ENCODE results near the gene RHEB.

Gene RHEB

GRCh38 chr7:151432658-151433521, 86.8 kb downstream of the RHEB start:
- no peak for DNase-seq

DNA sequence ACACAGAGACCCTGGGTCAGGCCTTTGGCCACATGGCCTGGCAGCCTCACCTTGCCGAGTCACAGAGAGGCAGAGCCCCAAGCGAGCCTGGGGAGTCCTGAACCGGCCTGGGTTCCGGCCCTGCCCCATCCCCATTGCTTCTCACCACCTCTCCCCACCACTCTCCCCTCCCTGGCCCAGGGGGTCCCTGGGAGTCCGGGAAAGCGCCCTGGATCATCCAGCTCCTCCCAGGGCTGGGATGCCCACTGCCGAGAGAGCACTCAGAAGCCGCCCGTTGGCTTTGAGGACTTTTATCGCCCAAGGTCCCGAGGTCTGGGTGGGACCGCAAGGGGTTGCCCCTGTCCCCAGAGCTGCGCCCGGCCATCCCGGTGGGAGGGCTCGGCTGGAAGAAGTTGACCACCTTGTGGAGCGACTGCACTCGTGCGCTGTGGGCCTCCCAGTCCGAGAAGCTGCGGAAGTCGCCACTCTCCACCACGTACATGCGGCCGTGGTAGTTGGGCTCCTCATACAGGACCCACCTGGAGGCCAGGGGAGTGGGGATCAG, 87.9 kb downstream of the RHEB start:
- no peak for DNase-seq

- no peak for DNase-seq
Measured at GRCh38 chr7:151431281-151431767, 88.4 kb downstream of the RHEB start.

DNA sequence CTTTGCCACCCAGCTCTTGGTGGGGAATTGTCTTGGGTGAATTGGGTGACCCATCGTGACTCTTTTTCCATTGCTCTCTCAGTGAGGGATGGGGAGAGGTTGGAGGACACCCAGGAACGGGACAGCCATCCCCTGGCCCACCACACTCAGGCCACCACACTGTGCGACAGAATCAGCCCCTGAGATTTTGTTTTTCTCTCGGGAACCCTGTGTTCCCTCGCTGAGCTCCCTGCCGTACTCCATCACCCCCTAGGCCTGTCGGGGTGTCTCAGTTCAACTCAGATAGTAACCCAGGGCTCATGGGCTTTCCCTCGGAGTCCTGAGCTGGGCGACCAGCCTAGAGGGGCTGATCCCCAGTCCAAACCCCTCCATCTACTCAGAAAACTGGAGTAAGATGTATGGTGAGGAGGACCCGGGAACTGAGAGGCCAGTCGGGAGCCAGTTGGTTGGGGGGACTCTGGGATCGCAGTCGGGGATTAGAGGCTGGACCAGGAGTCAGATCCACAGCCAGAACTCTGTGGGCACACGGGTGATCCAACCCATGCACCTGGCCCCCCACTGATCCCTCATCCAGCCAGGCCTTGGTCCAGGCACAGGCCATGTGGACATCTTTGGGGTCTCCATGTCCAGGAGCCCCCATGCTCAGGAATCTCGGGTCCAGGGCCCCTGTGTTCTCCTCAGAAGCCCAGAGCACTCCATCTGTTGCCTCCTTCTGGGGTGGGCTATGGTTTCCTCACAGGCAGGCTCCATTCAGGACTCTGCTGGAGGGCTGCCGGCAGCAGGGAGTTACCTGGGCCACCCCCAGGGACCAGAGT, 89.1 kb downstream of the RHEB start:
- no peak for DNase-seq

DNA sequence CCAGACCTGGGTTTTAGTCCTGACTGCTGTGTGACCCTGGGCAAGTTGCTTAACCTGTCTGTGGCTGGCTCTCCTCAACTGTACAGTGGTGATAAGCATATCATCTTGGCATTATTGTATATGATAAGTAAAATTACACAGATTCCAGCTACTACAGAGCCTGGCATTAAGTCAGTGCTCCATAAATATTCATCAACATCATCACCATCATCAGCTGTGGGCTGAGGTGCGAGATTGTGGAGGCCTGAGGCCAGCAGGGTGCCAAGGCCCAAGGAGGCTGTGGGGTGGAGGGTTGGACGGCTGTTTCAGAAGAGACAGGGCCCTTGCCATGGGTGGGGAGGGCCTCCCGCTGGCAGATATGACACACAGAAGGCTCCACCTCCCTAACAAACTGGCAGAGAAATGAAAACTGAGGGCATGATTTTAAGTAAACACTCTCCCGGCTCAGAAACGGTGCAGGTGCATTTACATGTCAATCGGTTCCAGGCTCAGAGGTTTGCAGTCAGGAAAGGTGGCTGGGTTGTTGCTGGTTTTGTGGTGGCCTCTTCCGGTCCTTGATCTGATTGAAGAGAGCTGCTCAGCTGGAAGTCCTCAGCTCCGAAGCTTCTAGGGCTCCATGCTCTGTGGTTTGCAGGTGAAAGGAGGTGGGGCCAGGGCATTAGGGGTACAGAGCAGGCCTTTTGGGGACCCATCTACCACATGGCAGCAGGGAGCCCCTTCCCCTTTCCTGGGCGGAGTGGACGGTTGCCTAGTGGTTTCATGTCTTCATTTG, 89.9 kb downstream of the RHEB start:
- DNase-seq = no peak

DNA sequence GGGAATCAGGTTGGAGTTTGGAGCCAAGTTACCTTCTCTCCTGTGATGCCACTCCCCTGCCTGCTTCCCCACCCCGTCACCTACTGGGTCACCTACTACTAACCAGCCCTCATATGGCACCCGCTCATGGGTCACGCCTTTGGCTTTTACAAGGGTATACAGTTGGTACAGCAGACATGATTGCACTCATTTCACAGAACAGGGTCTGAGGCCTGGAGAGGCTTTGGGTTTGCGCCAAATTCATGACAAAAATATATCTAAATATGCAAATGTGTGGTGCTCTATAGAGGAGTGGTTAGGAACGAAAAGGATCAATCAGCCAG, 90.5 kb downstream of the RHEB start:
- DNase-seq = no peak

- DNase-seq = peak; percentile 76
Measured at GRCh38 chr7:151428378-151429236, 91.1 kb downstream of the RHEB start.

DNA sequence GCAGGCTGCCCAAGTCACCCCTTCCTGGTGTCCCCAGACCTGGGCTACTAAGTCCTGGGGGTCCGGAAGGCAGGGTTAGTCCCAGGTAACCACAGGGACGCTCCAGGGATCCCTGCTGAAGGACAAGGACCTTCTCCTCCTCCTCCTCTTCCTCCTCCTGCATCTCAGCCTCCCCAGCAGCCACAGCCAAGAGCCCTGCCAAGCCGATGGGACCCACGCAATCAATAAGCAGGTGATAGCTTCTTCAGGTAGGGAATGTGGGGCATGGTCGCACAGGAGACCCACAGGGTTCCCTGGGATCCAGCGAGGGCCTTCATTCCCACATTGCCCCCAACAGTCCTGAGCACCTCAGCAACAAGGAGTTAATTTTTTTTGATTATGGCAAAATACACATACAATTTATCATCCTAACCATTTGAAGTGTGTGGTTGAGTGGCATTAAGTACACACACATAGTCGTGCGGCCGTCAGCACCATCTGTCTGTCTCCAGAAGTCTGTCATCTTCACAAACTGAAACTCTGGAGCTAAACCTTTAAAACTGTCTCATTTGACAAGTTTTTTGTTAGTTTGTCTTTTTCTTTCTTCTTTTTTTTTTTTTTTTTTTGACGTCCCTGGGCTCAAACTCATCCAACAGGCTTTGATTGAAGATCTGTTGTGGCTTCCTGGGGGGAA, 91.9 kb downstream of the RHEB start:
- peak; percentile 40 for DNase-seq

DNA sequence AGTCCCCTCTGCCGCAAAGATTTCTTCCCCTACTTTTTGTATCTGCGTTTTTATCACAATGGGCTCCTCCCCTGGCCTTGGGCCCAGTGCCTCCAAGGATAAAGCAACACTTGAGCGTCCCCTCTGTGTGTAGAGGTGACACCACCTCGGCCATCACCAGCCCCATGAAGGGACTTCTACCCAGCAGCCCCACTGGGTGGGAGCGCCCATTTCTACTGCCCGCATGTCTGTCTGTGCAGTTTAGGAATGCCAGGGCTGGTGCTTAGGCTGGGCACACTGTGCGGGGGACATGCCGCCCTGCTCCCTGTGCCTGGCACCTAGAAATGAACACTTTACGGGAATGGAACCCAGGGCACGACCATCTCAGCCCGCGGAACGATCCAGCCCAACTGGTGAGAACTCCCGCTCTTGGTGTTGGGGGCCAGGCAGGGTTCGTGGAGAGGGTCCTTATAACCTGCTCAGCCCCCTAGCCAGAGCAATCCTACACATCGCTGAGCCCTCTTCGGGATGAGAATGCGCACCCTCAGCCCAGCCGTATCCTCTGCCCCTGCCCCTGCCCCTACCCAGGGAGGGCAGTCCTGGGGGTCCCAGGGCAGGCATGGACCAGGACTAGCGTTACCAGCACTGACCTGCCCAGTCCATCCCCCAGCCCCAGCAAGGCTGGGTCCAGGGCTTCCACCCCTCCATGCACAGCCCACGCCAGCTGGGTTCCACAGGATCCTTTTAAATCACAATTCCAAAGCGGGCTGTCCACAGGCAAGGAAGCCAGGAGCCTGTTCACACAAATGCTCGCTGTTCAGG, 92.6 kb downstream of the RHEB start:
- DNase-seq = no peak

DNA sequence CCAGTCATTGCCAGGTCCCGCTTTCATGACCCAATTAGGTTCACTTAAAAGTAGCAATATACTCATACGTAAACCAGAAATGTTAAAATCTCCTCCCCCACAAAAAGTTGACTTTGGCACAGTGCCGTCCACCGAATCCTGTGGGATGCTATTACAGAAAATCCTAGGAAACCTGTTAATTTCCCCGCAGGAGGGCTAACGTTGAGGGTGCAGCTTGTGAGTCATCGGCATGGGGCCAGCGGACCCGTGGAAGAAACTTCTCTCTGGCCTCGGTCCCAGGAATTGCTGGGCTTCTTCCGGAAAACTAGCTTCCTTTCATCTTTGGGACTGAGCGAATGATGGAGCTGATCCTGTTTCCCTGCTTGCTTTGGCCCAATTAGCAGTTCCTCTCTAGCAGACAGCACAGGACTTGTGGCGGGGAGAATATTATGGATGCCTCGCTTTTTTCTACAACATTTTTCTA, 93.2 kb downstream of the RHEB start:
- peak; percentile 26 for DNase-seq

DNA sequence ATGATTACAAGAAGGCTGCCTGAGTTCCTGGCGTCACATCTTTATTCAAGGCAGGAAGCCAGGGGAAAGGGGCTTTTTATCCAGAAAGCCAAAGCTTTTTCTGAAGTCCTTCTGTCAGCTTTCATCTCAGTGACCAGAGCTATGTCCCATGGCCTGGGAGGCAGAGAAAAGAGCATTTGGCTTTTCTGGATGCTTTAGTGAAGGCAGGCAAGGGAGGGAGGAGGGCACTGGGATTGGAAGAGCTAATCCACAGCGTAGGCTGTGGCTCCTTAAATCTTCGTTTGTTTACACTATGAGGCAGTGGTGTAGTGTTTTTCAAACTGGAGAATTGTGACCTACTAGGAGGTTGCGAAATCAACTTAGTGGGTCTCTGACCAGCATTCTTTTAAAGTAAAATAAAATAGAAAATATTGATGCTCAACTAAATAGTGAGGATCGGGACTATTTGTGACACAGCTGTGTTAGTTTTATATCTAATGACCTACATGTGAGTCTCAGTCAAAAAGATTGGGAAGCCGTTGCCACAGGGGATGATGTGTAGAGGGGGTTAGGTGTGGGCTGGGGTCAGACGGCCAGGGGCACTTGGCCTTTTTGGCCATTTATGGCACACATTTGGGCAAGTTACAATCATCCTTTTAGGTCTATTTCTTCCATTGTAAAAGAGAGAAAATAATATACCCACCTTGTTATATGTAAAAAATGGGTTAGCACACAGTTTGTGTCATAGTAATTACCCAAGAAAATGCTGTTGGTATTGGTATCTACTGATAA, 93.8 kb downstream of the RHEB start:
- DNase-seq = peak; percentile 2

DNA sequence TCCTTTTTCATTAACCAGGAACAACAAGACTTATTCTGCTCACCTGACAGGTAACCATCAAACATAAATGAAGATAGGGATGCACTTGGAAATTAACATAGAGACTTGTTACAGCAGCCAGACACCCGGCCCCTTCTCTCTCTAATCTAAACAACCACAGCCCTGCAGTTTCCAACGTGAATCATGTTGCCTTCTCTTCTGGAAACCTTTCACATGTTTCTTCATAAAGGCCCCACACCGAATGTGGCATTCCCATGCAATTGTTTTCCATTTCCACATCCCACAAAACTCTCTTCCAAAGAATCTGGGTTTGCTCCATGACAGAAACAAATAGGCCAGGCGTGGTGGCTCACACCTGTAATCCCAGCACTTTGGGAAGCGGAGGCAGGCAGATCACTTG, 94.9 kb downstream of the RHEB start:
- no peak for DNase-seq

- DNase-seq = no peak
Measured at GRCh38 chr7:151423936-151424335, 95.8 kb downstream of the RHEB start.

DNA sequence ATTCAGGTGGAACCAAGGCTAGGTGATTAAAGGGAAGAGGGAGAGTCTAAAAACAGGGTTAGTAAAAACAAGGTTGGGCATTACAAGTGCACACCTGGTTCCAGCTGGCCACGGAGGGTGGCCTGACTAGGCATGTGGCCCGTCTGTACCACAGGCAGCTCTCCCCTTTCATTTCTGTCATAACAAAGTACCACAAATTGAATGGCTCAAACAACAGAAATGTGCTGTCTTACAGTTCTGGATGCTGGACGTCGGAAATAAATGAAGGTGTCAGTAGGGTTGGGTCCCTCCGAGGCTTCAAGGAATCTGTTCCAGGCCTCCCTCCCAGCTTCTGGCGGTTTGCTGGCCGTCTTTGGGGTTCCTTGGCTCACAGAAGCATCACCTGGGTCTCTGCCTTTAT, 96.5 kb downstream of the RHEB start:
- DNase-seq = no peak

- DNase-seq = no peak
Measured at GRCh38 chr7:151422212-151422611, 97.5 kb downstream of the RHEB start.

DNA sequence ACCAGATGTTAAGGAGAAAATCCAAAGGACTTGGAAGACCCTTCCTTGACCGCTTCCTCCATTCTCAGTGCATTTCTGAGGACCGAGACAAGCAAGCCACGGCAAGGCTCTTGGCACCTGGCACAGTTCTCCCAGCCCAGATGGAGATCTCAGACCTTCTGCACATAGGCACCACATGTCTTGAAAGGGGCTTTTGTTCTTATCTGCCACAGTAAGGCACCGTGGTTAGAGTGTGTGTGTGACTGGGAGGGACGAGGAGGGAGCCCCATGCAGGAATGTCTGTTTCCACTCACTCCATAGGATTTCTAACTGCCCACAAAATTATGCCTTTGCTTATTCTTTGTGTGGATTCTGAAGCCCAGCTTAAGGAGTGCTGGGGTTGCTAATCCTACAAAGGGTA, 99.6 kb downstream of the RHEB start:
- no peak for DNase-seq

DNA sequence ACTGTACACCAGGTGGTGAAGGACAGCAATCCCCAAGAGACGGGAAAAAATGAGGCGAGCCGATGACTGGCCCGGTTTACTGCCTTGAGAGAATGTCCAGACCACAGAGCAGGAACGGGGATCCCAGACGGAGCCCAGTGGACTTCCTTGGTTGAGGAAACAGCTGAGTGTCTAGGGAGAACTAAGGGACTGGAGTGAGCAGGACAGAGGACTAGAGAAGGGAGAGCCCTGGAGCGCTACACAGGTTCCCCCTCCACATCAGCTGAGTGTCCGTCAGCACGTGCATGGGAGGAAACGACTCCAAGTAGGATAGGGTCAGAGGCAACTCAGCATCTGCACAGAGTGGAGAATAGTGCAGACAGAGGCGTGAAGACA, 102.8 kb downstream of the RHEB start:
- DNase-seq = peak; percentile 38

- DNase-seq = no peak
Measured at GRCh38 chr7:151416112-151416940, 103.4 kb downstream of the RHEB start.
